H1 (cell line): ENCODE measurements around the gene TRAPPC12. TPM values are rescaled to one million over a fixed set of nuclear protein-coding genes. Genes with fewer than 3 reads are reported as not detected.

Experiments
- CBX5 ChIP-seq: fragments of 300-800, 300-1000 bp; sonication (generic); IDR thresholded peaks from 2 replicates; pipeline ENCODE4 v1.7.1; 2016; ENCODE audit warnings: antibody characterized with exemption, low read length, low read depth
- EP300 ChIP-seq, 2 experiments: IDR thresholded peaks; 1 replicate in 1 of 2; 2 replicates in 1 of 2; pipeline ENCODE4 v1.6.1; 2011 to 2012; ENCODE audit warnings: low read depth in 2 of 2, low read length in 2 of 2, mild to moderate bottlenecking in 2 of 2, borderline replicate concordance in 1 of 2, inconsistent platforms in 1 of 2, moderate library complexity in 1 of 2
- KDM4A ChIP-seq: IDR thresholded peaks from one replicate; pipeline ENCODE4 v1.7.1; 2012; ENCODE audit warnings: low read depth, mild to moderate bottlenecking, moderate library complexity, low read length, inconsistent platforms; ENCODE audit not compliant: severe bottlenecking
- POLR2A ChIP-seq, 2 experiments: IDR thresholded peaks; 1 replicate in 1 of 2; 2 replicates in 1 of 2; pipeline ENCODE4 v1.6.1; 2011; ENCODE audit warnings: low read depth in 2 of 2, low read length in 2 of 2, mild to moderate bottlenecking in 2 of 2; ENCODE audit errors: control extremely low read depth in 1 of 2
- POLR2AphosphoS5 ChIP-seq: IDR thresholded peaks from 2 replicates; pipeline ENCODE4 v1.6.1; 2011; ENCODE audit warnings: low read depth, low read length
- RBBP5 ChIP-seq: IDR thresholded peaks from 2 replicates; pipeline ENCODE4 v1.7.1; 2012; ENCODE audit warnings: low read depth, mild to moderate bottlenecking, inconsistent platforms, low read length, moderate library complexity, borderline replicate concordance
- polyA plus RNA-seq, 7 experiments: library from polyadenylated mRNA; depleted of rRNA in 3 of 7; stranded (reverse) in 5 of 7; unstranded in 2 of 7; fragments of >200 nt in 5 of 7; fragments of 200-250 nt in 2 of 7; gene quantifications; 1 replicate in 5 of 7; 2 replicates in 1 of 7; 4 replicates in 1 of 7; pipeline versions ENCODE4 v1.2.1 to v1.2.3, GENCODE V29; 2011 to 2013; ENCODE audit warnings: missing spikeins in 2 of 7, mixed read lengths in 2 of 7
- total RNA-seq: library from RNA; stranded (reverse); fragmentation: NEBNext Ultra II Directional; extraction: Animal tissue kit (Norgen Biotek cat#: 25700); gene quantifications from 2 replicates; pipeline ENCODE4 v1.2.1, GENCODE V29; 2021
- TF ChIP-seq, protein P1 (sequence below): IDR thresholded peaks from 2 replicates; pipeline ENCODE4 v1.6.1; 2011; ENCODE audit warnings: low read depth, mild to moderate bottlenecking, low read length; ENCODE audit not compliant: insufficient read depth
- TF ChIP-seq, protein P2 (sequence below), 3 experiments: IDR thresholded peaks; 1 replicate in 2 of 3; 2 replicates in 1 of 3; pipeline versions ENCODE4 v1.5.1 to v1.6.1; 2011; ENCODE audit warnings: low read length in 3 of 3, mild to moderate bottlenecking in 3 of 3, inconsistent platforms in 2 of 3, low read depth in 1 of 3, moderate library complexity in 1 of 3; ENCODE audit not compliant: insufficient read depth in 1 of 3; ENCODE audit errors: control extremely low read depth in 1 of 3

The TRAPPC12 gene
- total and polyA plus RNA-seq, 2 of the 8 experiments (the other 6 are each of a cell fraction or from before 2014, with no cell fraction given): 35.0 to 67.3 TPM

GRCh38 chr2:3483986-3484960 lies 104.8 kb downstream of the TRAPPC12 start (continued):
- TF ChIP-seq RBBP5: no peak
- no peak for TF ChIP-seq EP300 (IDR thresholded peaks at IDR 0.05; ENCODE audit: borderline replicate concordance in 1 of 2, low read depth in 2 of 2, low read length in 2 of 2)
- TF ChIP-seq KDM4A: no peak
- TF ChIP-seq POLR2A (IDR thresholded peaks at IDR 0.05; ENCODE audit: control extremely low read depth in 1 of 2, low read depth in 2 of 2, low read length in 2 of 2): no peak
- TF ChIP-seq, protein P1, sequence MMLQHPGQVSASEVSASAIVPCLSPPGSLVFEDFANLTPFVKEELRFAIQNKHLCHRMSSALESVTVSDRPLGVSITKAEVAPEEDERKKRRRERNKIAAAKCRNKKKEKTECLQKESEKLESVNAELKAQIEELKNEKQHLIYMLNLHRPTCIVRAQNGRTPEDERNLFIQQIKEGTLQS: no peak
- TF ChIP-seq POLR2AphosphoS5: no peak
- no peak for TF ChIP-seq CBX5
- TF ChIP-seq, protein P2, sequence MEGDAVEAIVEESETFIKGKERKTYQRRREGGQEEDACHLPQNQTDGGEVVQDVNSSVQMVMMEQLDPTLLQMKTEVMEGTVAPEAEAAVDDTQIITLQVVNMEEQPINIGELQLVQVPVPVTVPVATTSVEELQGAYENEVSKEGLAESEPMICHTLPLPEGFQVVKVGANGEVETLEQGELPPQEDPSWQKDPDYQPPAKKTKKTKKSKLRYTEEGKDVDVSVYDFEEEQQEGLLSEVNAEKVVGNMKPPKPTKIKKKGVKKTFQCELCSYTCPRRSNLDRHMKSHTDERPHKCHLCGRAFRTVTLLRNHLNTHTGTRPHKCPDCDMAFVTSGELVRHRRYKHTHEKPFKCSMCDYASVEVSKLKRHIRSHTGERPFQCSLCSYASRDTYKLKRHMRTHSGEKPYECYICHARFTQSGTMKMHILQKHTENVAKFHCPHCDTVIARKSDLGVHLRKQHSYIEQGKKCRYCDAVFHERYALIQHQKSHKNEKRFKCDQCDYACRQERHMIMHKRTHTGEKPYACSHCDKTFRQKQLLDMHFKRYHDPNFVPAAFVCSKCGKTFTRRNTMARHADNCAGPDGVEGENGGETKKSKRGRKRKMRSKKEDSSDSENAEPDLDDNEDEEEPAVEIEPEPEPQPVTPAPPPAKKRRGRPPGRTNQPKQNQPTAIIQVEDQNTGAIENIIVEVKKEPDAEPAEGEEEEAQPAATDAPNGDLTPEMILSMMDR (IDR thresholded peaks at IDR 0.05; ENCODE audit: control extremely low read depth in 1 of 3, insufficient read depth in 1 of 3, low read depth in 1 of 3, low read length in 3 of 3): no peak
- TF ChIP-seq, all 59 proteins: peak for 0
